Activated naive CD8-positive, alpha-beta T cell treated with anti-CD3 and anti-CD28 coated beads, Interleukin-2, amount 10 ng/mL, durations not matched to agents 7 days and 5 days (primary cell): ENCODE results near the gene RIMKLB. TPM values are rescaled to one million over a fixed set of nuclear protein-coding genes. Genes with fewer than 3 reads are reported as not detected.
"Not testable (repeated sequence)": the region's sequence is repeated elsewhere in the genome, so short reads cannot be mapped to it uniquely, and the experiment has no call there.

Source experiments
- ATAC-seq: fragments of 150-1000 bp; cut with Tn5 transposase; one replicate; pipeline ENCODE4 v1.10.0; 2021; ENCODE audit warnings: low read depth, moderate library complexity
- POLR2A ChIA-PET: fragments of 350-600 bp; sonication (Branson Sonifier 250); formaldehyde crosslinking; loops from one replicate; lab custom pipeline; 2021; ENCODE audit warnings: antibody characterized with exemption; lab: Charles Lee
- DNase-seq: peaks from one replicate; pipeline ENCODE4 v3.0.0; 2021
- H3K27ac Mint-ChIP-seq: one replicate; pipeline ENCODE4 v1.8.0; 2022; ENCODE audit warnings: mild to moderate bottlenecking, mixed read lengths
- H3K27me3 Mint-ChIP-seq: one replicate; pipeline ENCODE4 v1.8.0; 2022; ENCODE audit warnings: mild to moderate bottlenecking, moderate library complexity, mixed read lengths
- H3K36me3 Mint-ChIP-seq: one replicate; pipeline ENCODE4 v1.8.0; 2021; ENCODE audit warnings: mild to moderate bottlenecking, mixed read lengths
- H3K4me1 Mint-ChIP-seq: one replicate; pipeline ENCODE4 v1.8.0; 2021; ENCODE audit warnings: mixed read lengths
- H3K4me3 Mint-ChIP-seq: one replicate; pipeline ENCODE4 v1.8.0; 2022; ENCODE audit warnings: mild to moderate bottlenecking, moderate library complexity, mixed read lengths
- H3K9me3 Mint-ChIP-seq: one replicate; pipeline ENCODE4 v1.8.0; 2021; ENCODE audit warnings: mixed read lengths
- total RNA-seq, 2 experiments: library from RNA; stranded (reverse); gene quantifications; one replicate each; pipeline ENCODE4 v1.2.3, GENCODE V29; 2021

Gene RIMKLB
- total RNA-seq, 2 experiments from 2014 or later: 15.5 to 17.9 TPM

DNA sequence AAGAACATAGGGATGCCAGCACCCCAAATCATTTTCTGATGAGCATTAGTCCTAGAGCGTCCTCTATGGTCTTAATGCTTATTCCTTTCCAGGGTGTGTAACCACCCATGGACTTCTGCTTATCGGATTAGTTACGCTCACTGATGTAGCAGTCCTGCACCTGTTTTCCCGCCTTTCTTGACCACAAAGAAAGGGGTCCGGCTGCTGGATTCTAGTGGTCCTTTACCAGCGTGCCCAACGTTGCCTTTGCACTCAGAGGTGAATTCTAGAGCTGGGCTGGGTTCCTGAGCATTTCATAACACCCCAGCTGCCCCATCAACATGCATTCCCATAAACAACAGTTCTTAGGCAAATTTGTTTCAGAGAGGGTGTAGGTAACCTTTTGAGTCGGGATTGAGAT, 68.3 kb downstream of the RIMKLB start:
- ATAC-seq, POLR2A ChIA-PET, H3K9me3 Mint-ChIP-seq, H3K36me3 Mint-ChIP-seq, H3K27ac Mint-ChIP-seq, H3K27me3 Mint-ChIP-seq, H3K4me3 Mint-ChIP-seq, H3K4me1 Mint-ChIP-seq, DNase-seq: not testable (repeated sequence)

DNA sequence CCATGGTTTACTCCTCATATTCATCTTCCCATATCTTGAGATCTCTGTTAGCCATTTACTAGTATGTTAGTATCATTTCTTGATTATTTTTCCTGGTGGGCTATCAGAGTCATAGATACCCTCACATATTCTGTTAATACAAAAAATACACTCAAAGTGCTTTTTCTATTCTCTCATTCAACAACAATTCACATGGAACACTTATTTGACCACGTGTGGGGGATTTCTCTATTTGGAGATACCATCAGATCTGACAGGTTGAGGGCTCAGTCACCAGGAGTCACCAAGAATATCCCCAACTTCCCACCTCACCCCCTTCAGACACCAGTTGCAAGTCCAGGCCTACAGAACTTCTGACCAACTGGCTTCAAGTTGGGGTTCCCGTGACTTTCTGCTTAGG, 72.7 kb downstream of the RIMKLB start:
- DNase-seq (no peak), ATAC-seq (no peak)
- Mint-ChIP-seq H3K9me3 (no peaks in the 10 kb centered on the region), H3K4me3 (no peak overlapping the region), H3K4me1 (no peaks in the 10 kb centered on the region), H3K27ac (no peak overlapping the region), H3K27me3 (no peaks in the 10 kb centered on the region), H3K36me3 (no peaks in the 10 kb centered on the region)
- POLR2A ChIA-PET: no interaction called here

DNA sequence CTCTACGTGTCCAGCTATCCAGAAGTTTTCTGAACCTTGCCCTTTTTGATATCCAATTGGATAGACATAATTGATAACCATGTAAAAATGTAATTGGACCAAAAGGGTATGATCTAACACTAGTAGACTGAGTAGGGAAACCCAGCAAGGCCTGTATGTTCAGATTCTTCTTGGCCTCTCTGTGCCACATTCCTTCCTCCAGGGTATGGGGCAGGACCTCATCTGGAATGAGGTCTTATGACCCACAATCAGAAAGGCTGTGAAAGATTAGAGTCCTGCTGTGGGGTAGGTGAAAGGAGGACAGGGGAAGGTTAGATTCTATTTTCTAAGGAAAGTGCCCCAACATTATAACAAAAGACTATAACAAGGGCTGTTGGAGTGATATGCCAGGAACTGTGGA, 73.3 kb downstream of the RIMKLB start:
- H3K27me3 Mint-ChIP-seq: no peaks in the 10 kb centered on the region
- no peak overlapping the region for H3K4me3 Mint-ChIP-seq
- H3K4me1 Mint-ChIP-seq: no peaks in the 10 kb centered on the region
- H3K36me3 Mint-ChIP-seq: no peaks in the 10 kb centered on the region
- H3K9me3 Mint-ChIP-seq: no peaks in the 10 kb centered on the region
- ATAC-seq (no peak), DNase-seq (no peak)
- POLR2A ChIA-PET: no interaction called here
- H3K27ac Mint-ChIP-seq: no peak overlapping the region

DNA sequence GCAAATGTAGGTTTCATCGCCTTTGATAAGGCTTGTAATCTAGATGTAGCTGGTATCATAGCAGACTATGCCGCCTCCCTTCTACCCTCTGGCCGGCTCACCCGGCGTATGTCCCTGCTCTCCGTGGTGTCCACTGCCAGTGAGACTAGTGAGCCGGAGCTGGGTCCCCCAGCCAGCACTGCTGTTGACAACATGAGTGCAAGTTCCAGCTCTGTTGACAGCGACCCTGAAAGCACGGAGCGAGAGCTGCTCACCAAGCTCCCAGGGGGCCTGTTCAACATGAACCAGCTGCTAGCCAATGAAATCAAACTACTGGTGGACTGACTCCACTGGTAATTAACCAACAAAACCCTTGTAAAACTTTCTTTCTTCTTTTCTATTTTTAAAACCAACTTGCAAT, 75.7 kb downstream of the RIMKLB start:
- Mint-ChIP-seq H3K4me3 (no peak overlapping the region), H3K27me3 (no peaks in the 10 kb centered on the region), H3K4me1 (no peaks in the 10 kb centered on the region), H3K36me3 (no peaks in the 10 kb centered on the region), H3K9me3 (no peaks in the 10 kb centered on the region), H3K27ac (no peak overlapping the region)
- ATAC-seq (no peak), DNase-seq (no peak)
- POLR2A ChIA-PET: no interaction called here

DNA sequence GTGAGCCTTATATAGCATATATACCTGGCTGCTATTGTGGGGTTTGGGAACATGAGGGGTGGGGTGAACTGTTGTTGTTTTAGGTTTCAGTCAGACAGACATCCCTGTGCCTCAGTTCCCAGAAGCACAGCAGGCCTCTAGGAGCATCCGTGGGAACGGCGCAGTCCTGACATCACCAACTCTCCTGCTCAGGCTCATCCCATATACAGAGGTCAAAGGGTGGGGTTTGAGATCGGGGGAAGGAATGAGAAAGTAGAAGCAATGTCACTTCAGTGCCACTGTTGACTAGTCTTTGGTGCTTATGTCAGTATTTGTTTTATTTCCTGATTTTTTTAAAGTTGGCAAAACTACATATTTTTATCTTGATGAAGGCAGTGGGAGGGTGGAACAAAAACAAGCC, 81.5 kb downstream of the RIMKLB start:
- Mint-ChIP-seq H3K27ac (no peak overlapping the region), H3K4me3 (no peak overlapping the region), H3K36me3 (no peaks in the 10 kb centered on the region), H3K4me1 (no peaks in the 10 kb centered on the region), H3K9me3 (no peaks in the 10 kb centered on the region), H3K27me3 (no peaks in the 10 kb centered on the region)
- ATAC-seq (no peak), DNase-seq (no peak)
- POLR2A ChIA-PET: no interaction called here

DNA sequence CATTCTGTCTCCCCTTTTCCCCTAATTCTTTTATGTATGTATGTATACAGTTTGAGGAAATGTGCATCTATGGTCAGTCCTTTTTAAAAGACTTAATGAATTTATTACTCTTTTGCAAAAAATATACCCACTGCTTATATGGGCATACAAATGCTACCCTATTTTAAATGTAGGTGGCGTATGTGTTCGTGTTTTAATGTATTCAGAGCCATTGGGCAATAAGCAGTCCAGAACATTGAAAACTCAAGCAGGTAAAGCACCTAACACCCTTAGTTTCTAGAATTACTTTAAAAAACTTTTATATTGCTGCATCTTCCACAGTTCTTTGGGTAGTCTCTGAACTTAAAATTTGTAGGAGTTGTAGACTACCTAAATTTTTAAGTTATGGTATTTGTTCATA, 82.1 kb downstream of the RIMKLB start:
- no peak for ATAC-seq
- no peaks in the 10 kb centered on the region for H3K36me3 Mint-ChIP-seq
- DNase-seq: no peak
- no peak overlapping the region for H3K4me3 Mint-ChIP-seq
- H3K9me3 Mint-ChIP-seq: no peaks in the 10 kb centered on the region
- POLR2A ChIA-PET: no interaction called here
- no peak overlapping the region for H3K27ac Mint-ChIP-seq
- H3K27me3 Mint-ChIP-seq: no peaks in the 10 kb centered on the region
- H3K4me1 Mint-ChIP-seq: no peaks in the 10 kb centered on the region

DNA sequence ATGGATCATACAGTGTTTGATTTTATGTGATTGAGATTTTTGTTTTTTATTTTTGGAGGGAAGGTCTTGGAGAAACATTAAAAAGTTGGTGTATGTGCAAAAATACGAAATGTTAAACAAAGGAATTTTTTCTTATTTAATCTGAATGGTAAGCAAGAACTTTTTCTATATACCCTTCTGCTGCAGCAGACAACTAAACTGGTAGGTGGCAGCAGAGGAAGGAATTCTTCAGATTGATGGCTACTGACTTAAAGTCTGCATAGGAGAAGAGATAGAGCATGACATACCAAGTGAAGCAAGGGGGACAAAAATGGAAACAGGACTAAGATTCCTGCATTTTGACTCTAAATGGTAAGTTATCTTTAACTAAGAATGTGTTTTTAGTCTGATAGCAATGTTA, 82.6 kb downstream of the RIMKLB start:
- no peak for DNase-seq
- no peaks in the 10 kb centered on the region for H3K27me3 Mint-ChIP-seq
- POLR2A ChIA-PET: no interaction called here
- H3K4me1 Mint-ChIP-seq: no peaks in the 10 kb centered on the region
- no peak overlapping the region for H3K27ac Mint-ChIP-seq
- no peak for ATAC-seq
- H3K9me3 Mint-ChIP-seq: no peaks in the 10 kb centered on the region
- no peaks in the 10 kb centered on the region for H3K36me3 Mint-ChIP-seq
- H3K4me3 Mint-ChIP-seq: no peak overlapping the region

DNA sequence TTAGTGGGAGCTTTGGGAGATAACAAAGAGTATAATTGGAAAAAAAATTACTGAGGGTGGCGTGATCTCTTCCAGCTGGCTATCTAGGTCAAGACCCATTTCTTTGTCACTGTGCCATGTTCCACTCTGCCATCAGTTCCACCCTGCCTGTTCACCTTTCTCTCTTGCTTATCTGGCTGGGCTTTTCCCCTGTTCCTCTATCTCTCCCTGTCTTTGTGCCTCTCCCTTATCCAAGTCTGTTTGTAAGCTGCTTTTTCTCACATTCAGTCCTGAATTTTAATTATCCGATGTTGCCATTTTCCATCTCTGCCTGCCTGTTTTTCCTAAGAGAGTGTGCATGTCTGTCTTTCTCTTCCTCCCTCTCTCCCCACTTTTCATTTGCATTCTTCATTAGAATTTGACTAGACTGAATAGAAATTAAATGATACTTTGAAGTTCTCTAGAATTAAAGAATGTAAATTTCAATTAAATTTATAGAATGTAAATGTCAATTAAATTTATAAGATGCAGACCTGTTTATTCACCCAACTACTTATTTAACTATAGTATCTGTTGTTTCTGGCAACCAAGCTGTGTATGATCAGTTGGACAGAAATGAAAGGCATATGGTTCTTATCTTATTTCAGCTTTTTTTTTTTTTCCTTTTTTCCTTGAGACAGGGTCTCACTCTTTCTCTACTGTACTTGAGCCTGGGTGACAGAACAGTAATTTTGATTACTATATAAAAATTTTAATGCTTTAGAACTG, 83.8 kb downstream of the RIMKLB start:
- Mint-ChIP-seq H3K27ac (no peak overlapping the region), H3K4me1 (no peaks in the 10 kb centered on the region), H3K27me3 (no peaks in the 10 kb centered on the region), H3K4me3 (no peak overlapping the region), H3K9me3 (no peaks in the 10 kb centered on the region), H3K36me3 (no peaks in the 10 kb centered on the region)
- POLR2A ChIA-PET: no interaction called here
- no peak for ATAC-seq
- DNase-seq: no peak

DNA sequence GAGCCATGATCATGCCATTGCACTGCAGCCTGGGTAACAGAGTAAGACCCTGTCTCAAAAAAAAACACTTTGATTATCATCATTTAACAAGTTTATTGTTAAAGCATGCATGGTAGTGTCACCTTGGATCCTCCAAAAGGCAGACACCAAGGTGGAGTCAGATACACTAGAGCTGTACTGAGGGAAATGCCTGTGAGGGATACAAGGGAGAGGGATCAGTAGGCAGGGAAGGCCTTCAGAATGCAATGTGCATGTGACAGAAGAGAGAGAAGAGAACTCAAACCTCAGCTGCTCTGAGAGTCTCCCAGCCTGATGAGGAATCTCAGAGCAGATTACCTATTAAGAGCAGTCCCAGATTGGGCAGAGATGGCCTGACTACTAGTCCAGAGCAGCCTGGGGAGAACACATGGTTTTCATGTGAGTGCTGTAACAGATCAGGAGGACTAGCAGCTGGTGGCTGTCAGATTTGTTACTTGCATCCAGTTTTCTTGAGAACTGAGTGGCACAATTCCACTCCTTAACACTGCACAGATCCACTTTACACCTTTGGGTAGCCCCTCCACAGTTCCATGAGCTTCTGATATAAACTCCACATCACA, 86.6 kb downstream of the RIMKLB start:
- H3K27ac Mint-ChIP-seq: no peak overlapping the region
- no peaks in the 10 kb centered on the region for H3K36me3 Mint-ChIP-seq
- no peaks in the 10 kb centered on the region for H3K9me3 Mint-ChIP-seq
- POLR2A ChIA-PET: no interaction called here
- no peak overlapping the region for H3K4me3 Mint-ChIP-seq
- no peaks in the 10 kb centered on the region for H3K4me1 Mint-ChIP-seq
- no peaks in the 10 kb centered on the region for H3K27me3 Mint-ChIP-seq
- DNase-seq: no peak
- ATAC-seq: no peak

DNA sequence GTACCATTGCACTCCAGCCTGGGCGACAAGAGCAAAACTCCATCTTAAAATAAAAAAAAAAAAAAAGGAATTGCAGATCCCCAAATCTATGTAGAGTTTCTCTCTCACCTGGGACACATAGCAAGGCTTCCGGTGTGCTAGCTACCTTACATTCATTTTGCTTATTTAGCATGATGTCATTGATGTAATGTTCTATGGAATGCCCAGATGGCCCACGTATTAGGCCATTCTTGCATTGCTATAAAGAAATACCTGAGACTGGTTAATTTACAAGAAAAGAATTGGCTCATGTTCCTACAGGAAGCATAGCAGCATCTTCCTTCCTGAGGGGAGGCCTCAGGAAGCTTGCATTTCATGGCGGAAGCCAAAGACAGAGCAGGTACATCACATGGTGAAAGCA, 87.7 kb downstream of the RIMKLB start:
- POLR2A ChIA-PET: no interaction called here
- no peak overlapping the region for H3K27ac Mint-ChIP-seq
- no peak for DNase-seq
- H3K4me1 Mint-ChIP-seq: no peaks in the 10 kb centered on the region
- H3K4me3 Mint-ChIP-seq: no peak overlapping the region
- no peaks in the 10 kb centered on the region for H3K9me3 Mint-ChIP-seq
- no peaks in the 10 kb centered on the region for H3K36me3 Mint-ChIP-seq
- ATAC-seq: no peak
- no peaks in the 10 kb centered on the region for H3K27me3 Mint-ChIP-seq

DNA sequence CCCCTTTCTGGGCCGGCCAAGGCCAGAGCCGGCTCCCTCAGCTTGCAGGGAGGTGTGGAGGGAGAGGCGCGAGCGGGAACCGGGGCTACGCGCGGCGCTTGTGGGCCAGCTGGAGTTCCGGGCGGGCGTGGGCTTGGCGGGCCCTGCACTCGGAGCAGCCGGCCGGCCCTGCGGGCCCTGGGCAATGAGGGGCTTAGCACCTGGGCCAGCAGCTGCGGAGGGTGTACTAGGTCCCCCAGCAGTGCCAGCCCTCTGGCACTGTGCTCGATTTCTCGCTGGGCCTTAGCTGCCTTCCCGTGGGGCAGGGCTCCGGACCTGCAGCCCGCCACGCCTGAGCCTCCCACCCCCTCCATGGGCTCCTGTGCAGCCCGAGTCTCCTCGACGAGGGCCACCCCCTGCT, 89.4 kb downstream of the RIMKLB start:
- H3K4me1 Mint-ChIP-seq, DNase-seq, ATAC-seq, H3K9me3 Mint-ChIP-seq, H3K4me3 Mint-ChIP-seq, H3K36me3 Mint-ChIP-seq, H3K27me3 Mint-ChIP-seq, H3K27ac Mint-ChIP-seq, POLR2A ChIA-PET: not testable (repeated sequence)

DNA sequence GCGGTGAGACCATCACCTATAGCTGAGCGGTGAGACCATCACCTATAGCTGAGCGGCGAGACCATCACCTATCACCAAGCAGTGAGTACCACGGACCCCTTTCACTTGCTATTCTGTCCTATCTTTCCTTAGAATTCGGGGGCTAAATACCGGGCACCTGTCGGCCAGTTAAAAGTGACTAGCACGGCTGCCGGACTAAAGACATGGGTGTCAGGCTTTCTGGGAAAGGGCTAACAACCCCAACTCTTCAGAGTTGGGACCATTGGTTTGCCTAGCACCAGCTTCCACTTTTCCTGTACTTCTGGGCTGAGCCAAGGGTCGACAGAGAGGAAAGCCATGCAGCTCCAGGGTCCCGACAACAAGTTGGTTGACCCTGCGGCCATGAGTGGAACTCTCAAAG, 90.9 kb downstream of the RIMKLB start:
- DNase-seq, H3K9me3 Mint-ChIP-seq, POLR2A ChIA-PET, H3K27me3 Mint-ChIP-seq, ATAC-seq, H3K36me3 Mint-ChIP-seq, H3K4me1 Mint-ChIP-seq: not testable (repeated sequence)
- Mint-ChIP-seq H3K4me3 (peak overlapping the region; percentile 70), H3K27ac (peak overlapping the region; percentile 48)

DNA sequence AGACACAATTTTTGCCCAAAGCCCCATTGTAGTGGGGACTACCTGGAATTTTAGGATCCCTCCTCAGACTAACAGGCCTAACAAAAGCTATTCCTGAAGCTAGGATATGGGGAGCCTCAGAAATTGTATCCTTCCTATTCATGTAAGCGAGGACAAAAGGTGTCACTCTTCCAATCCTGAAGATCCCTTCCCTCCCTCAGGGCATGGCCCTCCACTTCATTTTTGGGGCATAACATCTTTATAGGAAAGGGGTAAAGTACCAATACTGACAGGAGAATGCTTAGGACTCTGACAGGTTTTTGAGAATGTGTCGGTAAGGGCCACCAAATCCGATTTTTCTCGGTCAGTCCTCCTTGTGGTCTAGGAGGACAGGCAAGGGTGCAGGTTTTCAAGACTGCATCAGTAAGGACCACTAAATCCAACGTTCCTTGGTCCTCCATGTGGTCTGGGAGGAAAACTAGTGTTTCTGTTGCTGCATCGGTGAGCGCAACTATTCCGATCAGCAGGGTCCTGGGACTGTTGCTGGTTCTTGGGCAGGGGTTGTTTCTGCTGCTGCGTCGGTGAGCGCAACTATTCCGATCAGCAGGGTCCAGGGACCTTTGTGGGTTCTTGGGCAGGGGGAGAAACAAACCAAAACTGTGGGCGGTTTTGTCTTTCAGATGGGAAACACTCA, 91.7 kb downstream of the RIMKLB start:
- DNase-seq, H3K9me3 Mint-ChIP-seq, POLR2A ChIA-PET, H3K36me3 Mint-ChIP-seq, H3K4me1 Mint-ChIP-seq, ATAC-seq, H3K27ac Mint-ChIP-seq, H3K27me3 Mint-ChIP-seq: not testable (repeated sequence)
- H3K4me3 Mint-ChIP-seq: peak overlapping the region; percentile 70

DNA sequence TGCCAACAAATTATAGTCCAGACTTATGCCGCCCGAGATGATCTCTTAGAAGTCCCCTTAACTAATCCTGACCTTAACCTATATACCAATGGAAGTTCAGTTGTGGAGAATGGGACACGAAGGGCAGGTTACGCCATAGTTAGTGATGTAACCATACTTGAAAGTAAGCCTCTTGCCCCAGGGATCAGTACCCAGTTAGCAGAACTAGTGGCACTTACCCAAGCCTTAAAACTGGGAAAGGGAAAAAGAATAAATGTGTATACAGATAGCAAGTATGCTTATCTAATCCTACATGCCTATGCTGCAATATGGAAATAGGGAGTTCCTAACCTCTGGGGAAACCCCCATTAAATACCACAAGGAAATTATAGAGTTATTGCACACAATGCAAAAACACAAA, 95.4 kb downstream of the RIMKLB start:
- H3K9me3 Mint-ChIP-seq, DNase-seq, H3K4me3 Mint-ChIP-seq, POLR2A ChIA-PET, H3K4me1 Mint-ChIP-seq, H3K27me3 Mint-ChIP-seq, ATAC-seq, H3K27ac Mint-ChIP-seq, H3K36me3 Mint-ChIP-seq: not testable (repeated sequence)
